ENCODE results near the gene NAA10.

DNA sequence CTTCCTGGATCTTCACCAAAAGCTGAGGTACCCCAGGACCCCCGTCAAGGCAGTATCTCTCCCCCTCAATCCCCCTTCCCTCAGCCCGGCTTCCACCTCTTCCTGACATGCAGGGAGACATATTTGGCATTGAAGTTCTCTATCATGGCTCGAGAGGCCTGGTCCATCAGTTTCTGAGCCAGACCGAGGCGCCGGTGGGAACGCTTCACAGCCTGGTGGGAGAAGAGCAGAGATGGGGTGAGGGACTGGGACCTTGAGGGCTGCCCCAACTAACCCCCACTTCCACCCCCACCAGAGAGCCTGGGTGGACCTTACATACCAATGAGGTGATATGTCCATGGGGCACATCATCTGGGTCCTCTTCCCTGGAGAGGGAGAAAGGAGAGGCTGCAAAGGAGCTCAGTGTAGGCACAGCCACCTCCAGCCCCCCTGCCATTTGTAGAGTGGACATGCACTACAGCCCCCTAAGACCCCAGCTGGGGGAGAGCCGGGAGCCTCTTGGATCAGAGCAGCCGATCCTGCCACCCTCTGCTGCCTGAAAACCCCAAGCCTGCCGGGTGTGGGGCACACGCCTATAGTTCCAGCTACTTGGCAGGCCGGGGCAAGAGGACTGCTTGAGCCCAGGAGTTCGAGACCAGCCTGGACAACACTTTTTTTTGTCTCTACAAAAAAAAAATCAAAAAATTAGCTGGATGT, 2.5 kb downstream of the NAA10 start:
- TF ChIP-seq, protein P1, sequence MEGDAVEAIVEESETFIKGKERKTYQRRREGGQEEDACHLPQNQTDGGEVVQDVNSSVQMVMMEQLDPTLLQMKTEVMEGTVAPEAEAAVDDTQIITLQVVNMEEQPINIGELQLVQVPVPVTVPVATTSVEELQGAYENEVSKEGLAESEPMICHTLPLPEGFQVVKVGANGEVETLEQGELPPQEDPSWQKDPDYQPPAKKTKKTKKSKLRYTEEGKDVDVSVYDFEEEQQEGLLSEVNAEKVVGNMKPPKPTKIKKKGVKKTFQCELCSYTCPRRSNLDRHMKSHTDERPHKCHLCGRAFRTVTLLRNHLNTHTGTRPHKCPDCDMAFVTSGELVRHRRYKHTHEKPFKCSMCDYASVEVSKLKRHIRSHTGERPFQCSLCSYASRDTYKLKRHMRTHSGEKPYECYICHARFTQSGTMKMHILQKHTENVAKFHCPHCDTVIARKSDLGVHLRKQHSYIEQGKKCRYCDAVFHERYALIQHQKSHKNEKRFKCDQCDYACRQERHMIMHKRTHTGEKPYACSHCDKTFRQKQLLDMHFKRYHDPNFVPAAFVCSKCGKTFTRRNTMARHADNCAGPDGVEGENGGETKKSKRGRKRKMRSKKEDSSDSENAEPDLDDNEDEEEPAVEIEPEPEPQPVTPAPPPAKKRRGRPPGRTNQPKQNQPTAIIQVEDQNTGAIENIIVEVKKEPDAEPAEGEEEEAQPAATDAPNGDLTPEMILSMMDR (IDR thresholded peaks at IDR 0.05) = no peak
- no peak for TF ChIP-seq POLR2A (IDR thresholded peaks at IDR 0.05)

All from tibial nerve (tissue), 3 donors.